ENCODE results near the gene DHRS12. TPM values are rescaled to one million over a fixed set of nuclear protein-coding genes. Genes with fewer than 3 reads are reported as not detected.
A peak's percentile ranks its signal among the peaks of the same experiment; 100 is the strongest.

Gene DHRS12
- total RNA-seq, 2 experiments from 2014 or later = 10.0 to 14.8 TPM

DNA sequence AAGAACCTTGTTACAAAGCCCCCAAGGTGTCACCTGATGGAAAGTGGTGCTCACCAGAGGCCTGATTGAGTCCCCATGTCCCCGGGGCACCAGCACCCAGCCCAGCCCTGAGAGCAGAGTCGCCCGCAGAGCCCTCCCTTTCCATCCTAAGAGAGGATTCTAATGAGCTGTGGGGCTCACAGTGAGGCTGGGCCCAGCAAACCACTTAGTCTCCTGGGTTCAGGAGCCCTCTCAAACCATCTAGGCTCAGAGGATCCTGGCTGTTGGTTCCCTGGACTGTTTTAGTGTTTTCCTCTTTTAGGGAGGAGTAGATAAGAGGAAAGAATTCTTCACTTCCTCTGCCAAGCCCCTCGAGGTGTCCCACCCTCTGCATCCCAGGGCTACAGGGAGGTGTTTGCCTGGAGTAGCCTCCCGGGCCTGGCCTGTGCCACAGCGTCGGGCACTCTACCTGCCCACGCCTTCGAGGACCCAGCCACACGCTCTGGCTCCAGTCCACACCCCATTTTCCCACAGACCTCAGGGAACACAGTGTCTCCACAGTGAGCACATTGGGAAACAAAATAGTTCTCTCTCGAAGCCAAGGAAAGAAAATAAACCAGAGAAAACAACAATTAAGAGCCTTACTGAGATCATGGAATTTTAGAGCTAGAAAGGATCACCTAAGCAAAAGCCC is 34.4 kb downstream of the DHRS12 start:
- no peak overlapping the region for H3K27ac ChIP-seq (ENCODE audit: low read depth in 1 of 2, low read length in 2 of 2)
- TF ChIP-seq, protein P1, sequence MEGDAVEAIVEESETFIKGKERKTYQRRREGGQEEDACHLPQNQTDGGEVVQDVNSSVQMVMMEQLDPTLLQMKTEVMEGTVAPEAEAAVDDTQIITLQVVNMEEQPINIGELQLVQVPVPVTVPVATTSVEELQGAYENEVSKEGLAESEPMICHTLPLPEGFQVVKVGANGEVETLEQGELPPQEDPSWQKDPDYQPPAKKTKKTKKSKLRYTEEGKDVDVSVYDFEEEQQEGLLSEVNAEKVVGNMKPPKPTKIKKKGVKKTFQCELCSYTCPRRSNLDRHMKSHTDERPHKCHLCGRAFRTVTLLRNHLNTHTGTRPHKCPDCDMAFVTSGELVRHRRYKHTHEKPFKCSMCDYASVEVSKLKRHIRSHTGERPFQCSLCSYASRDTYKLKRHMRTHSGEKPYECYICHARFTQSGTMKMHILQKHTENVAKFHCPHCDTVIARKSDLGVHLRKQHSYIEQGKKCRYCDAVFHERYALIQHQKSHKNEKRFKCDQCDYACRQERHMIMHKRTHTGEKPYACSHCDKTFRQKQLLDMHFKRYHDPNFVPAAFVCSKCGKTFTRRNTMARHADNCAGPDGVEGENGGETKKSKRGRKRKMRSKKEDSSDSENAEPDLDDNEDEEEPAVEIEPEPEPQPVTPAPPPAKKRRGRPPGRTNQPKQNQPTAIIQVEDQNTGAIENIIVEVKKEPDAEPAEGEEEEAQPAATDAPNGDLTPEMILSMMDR (IDR thresholded peaks at IDR 0.05) = no peak
- CTCF ChIA-PET = no interaction called here
- intact Hi-C loops (cut with DNase I, micrococcal nuclease) = loop anchor here in 1 of 2 experiments (10.0 kb wide), 1 partner anchor 185 kb away; the partner anchor contains the start of gene WDFY2
- H3K4me1 Mint-ChIP-seq (ENCODE audit: low read depth) = peaks cover 14% of the 10 kb centered on the region
- H3K27me3 ChIP-seq (ENCODE audit: control insufficient read depth in 1 of 2, insufficient read depth in 2 of 2, low read length in 2 of 2) = no peaks in the 10 kb centered on the region
- no peak overlapping the region for H3K4me3 Mint-ChIP-seq
- ATAC-seq (ENCODE audit: poor library complexity) = no peak
- peak overlapping the region; percentile 17 for H3K27ac Mint-ChIP-seq
- POLR2A ChIA-PET = no interaction called here
- H3K36me3 ChIP-seq (ENCODE audit: insufficient read depth, low read length) = peaks cover 39% of the 10 kb centered on the region
- H3K9me3 ChIP-seq (ENCODE audit: control insufficient read depth in 1 of 2, insufficient read depth in 1 of 2, low read length in 2 of 2) = no peaks in the 10 kb centered on the region
- no peaks in the 10 kb centered on the region for H3K9me3 Mint-ChIP-seq
- peaks cover 6% of the 10 kb centered on the region for H3K4me1 ChIP-seq (ENCODE audit: insufficient read depth, low read length)
- H3K36me3 Mint-ChIP-seq (ENCODE audit: low read depth) = peaks cover 55% of the 10 kb centered on the region
- no peaks in the 10 kb centered on the region for H3K27me3 Mint-ChIP-seq
- no peak overlapping the region for H3K4me3 ChIP-seq (ENCODE audit: low read length)
- DNase-seq = no peak

DNA sequence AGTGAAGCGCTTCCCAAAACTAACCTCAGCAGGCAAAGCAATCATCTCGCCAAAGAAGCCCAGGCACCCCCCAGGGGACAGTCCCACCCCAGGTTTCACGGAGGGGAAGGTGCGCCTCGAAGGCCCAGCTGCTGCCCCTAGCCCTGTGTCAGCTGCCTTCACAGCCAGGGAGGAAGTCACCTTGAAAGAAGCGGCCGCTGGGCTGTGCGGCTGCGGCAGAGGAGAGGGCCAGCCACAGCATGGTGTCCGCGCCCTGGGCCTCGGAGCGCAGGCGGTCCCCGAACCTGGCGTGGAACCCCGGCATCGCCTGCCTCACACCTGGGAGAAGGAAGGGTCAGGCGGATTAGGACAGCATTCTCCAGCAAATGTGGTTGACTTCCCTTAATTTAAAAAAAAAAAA is 35.0 kb downstream of the DHRS12 start:
- POLR2A ChIA-PET = no interaction called here
- H3K4me3 Mint-ChIP-seq = no peak overlapping the region

DNA sequence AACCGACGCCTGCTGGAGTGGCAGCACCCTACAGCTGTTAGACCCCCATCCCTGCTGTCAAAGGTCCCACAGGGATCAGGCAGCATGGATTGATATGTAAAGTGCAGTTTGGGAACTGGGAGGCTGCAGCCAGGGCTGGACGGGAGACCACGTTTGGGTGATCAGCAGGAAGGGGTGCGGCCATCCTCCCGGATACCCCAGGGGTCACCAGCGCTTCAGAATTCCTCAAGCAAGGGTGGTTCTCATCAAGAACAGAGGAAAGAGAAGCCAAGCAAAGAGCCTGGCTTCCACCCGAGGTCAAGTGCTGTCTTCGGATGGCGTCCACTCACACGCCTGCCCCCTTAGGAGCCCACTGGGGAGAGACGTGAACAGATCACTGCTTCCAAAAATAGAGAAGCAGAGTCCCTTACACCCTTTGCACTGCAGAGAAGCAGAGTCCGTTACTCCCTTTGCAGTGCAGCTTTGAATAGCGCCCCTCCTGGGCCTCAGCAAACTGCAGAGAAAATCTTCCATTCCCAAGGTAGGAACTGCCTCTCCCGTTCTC is 35.5 kb downstream of the DHRS12 start:
- ATAC-seq (ENCODE audit: poor library complexity) (no peak), DNase-seq (no peak)
- Histone ChIP-seq H3K4me1 (ENCODE audit: insufficient read depth, low read length) (peaks cover 16% of the 10 kb centered on the region), H3K27ac (ENCODE audit: low read depth in 1 of 2, low read length in 2 of 2) (no peak overlapping the region), H3K9me3 (ENCODE audit: control insufficient read depth in 1 of 2, insufficient read depth in 1 of 2, low read length in 2 of 2) (no peaks in the 10 kb centered on the region), H3K4me3 (ENCODE audit: low read length) (no peak overlapping the region), H3K36me3 (ENCODE audit: insufficient read depth, low read length) (peaks cover 34% of the 10 kb centered on the region), H3K27me3 (ENCODE audit: control insufficient read depth in 1 of 2, insufficient read depth in 2 of 2, low read length in 2 of 2) (no peaks in the 10 kb centered on the region)
- POLR2A ChIA-PET = no interaction called here
- intact Hi-C loops (cut with DNase I, micrococcal nuclease) = loop anchor here in 1 of 2 experiments (10.0 kb wide), 1 partner anchor 184 kb away; the partner anchor contains the start of gene WDFY2
- CTCF ChIA-PET = no interaction called here
- Mint-ChIP-seq H3K4me1 (ENCODE audit: low read depth) (peaks cover 23% of the 10 kb centered on the region), H3K4me3 (no peak overlapping the region), H3K9me3 (no peaks in the 10 kb centered on the region), H3K27ac (no peak overlapping the region), H3K27me3 (no peaks in the 10 kb centered on the region), H3K36me3 (ENCODE audit: low read depth) (peaks cover 55% of the 10 kb centered on the region)
- TF ChIP-seq, protein P1 (IDR thresholded peaks at IDR 0.05) = no peak

More for the DNA sequence above, 35.0 kb downstream of the DHRS12 start:
- Histone ChIP-seq H3K27ac (ENCODE audit: low read depth in 1 of 2, low read length in 2 of 2) (no peak overlapping the region), H3K9me3 (ENCODE audit: control insufficient read depth in 1 of 2, insufficient read depth in 1 of 2, low read length in 2 of 2) (no peaks in the 10 kb centered on the region), H3K4me1 (ENCODE audit: insufficient read depth, low read length) (peaks cover 12% of the 10 kb centered on the region), H3K36me3 (ENCODE audit: insufficient read depth, low read length) (peaks cover 39% of the 10 kb centered on the region), H3K4me3 (ENCODE audit: low read length) (no peak overlapping the region), H3K27me3 (ENCODE audit: control insufficient read depth in 1 of 2, insufficient read depth in 2 of 2, low read length in 2 of 2) (no peaks in the 10 kb centered on the region)
- no peak overlapping the region for H3K27ac Mint-ChIP-seq
- H3K9me3 Mint-ChIP-seq = no peaks in the 10 kb centered on the region
- TF ChIP-seq, protein P1 (IDR thresholded peaks at IDR 0.05) = no peak
- DNase-seq (no peak), ATAC-seq (ENCODE audit: poor library complexity) (no peak)
- intact Hi-C loops (cut with DNase I, micrococcal nuclease) = loop anchor here in 1 of 2 experiments (10.0 kb wide), 1 partner anchor 184 kb away; the partner anchor contains the start of gene WDFY2
- H3K27me3 Mint-ChIP-seq = no peaks in the 10 kb centered on the region
- H3K36me3 Mint-ChIP-seq (ENCODE audit: low read depth) = peaks cover 55% of the 10 kb centered on the region
- peaks cover 20% of the 10 kb centered on the region for H3K4me1 Mint-ChIP-seq (ENCODE audit: low read depth)
- CTCF ChIA-PET = no interaction called here
